ENCODE results near the gene CMPK2.

CMPK2 gene

GRCh38 chr2:6845903-6846302 is 19.8 kb downstream of the CMPK2 start:
- H3K9me3 ChIP-seq = peaks cover 6% of the 10 kb centered on the region
- TF ChIP-seq, protein P1, sequence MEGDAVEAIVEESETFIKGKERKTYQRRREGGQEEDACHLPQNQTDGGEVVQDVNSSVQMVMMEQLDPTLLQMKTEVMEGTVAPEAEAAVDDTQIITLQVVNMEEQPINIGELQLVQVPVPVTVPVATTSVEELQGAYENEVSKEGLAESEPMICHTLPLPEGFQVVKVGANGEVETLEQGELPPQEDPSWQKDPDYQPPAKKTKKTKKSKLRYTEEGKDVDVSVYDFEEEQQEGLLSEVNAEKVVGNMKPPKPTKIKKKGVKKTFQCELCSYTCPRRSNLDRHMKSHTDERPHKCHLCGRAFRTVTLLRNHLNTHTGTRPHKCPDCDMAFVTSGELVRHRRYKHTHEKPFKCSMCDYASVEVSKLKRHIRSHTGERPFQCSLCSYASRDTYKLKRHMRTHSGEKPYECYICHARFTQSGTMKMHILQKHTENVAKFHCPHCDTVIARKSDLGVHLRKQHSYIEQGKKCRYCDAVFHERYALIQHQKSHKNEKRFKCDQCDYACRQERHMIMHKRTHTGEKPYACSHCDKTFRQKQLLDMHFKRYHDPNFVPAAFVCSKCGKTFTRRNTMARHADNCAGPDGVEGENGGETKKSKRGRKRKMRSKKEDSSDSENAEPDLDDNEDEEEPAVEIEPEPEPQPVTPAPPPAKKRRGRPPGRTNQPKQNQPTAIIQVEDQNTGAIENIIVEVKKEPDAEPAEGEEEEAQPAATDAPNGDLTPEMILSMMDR (IDR thresholded peaks at IDR 0.05; ENCODE audit: low read depth, low read length) = peak; percentile 44
- no peaks in the 10 kb centered on the region for H3K36me3 ChIP-seq
- H3K4me1 ChIP-seq = no peaks in the 10 kb centered on the region; the same call in 1 of the 2 replicates
- no peak for DNase-seq
- no peak overlapping the region for H3K4me3 ChIP-seq (ENCODE audit: low read depth, low read length)
- H3K27me3 ChIP-seq = no peaks in the 10 kb centered on the region

DNA sequence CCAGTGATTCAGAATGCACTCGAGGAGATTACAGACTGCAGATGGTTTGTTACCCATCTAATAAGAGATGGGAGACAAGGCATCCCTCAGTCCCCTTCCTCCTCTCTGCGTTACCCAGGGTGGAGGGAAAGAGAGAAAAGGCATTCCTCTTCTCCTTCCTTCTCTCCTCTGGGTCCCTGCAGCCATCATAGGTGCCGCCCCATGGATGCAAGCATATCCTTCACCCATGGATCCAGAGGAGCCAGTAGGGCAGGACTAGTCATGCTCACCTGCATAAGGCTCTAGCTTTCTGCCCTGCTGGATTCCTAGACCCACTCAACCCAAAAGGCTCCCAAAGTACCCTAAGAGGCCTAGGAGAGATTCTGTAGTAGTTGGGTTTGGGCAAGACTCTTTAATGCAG is 20.4 kb downstream of the CMPK2 start:
- Histone ChIP-seq H3K27me3 (no peaks in the 10 kb centered on the region), H3K4me3 (ENCODE audit: low read depth, low read length) (no peak overlapping the region), H3K4me1 (no peaks in the 10 kb centered on the region; the same call in 1 of the 2 replicates), H3K9me3 (peaks cover 6% of the 10 kb centered on the region), H3K36me3 (no peaks in the 10 kb centered on the region)
- no peak for DNase-seq
- TF ChIP-seq, protein P1 (IDR thresholded peaks at IDR 0.05; ENCODE audit: low read depth, low read length) = no peak

DNA sequence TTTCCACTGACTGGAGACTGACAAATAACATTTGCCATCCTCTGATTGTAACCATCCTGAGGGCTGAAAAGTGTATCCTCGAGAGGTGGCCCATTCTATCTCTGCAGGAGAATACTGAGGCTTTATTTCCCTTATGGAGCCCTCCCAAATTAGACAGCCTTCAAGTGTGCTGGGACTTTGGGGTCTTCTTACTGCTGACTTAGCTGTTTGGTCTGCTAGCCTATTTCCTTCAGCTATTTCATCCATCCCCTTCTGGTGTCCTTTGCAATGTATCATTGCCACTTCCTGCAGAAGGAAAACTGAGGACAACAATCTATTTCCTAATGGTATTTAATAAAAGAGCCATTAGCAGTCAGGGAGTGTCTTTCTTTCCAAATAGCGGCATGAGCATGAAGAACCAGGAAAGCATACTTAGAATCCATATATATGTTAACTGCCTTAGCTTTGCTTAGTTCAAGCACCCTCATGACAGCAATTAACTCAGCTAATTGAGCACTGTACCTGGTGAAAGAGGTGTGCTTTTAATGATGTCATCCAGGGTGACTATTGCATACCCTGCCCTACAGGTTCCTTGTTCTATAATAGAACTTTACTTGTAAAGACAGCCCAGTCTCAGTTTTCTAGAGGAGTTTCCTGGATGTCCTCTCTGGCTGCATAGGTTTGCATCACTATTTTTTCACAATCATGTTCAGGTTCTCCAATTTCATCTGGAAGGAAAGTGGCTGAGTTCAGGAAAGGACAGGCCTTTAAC is 24.0 kb downstream of the CMPK2 start:
- Histone ChIP-seq H3K9me3 (peaks cover 6% of the 10 kb centered on the region), H3K27me3 (no peaks in the 10 kb centered on the region), H3K4me1 (no peaks in the 10 kb centered on the region), H3K36me3 (no peaks in the 10 kb centered on the region), H3K4me3 (ENCODE audit: low read depth, low read length) (no peak overlapping the region)
- DNase-seq = no peak
- TF ChIP-seq, protein P1 (IDR thresholded peaks at IDR 0.05; ENCODE audit: low read depth, low read length) = no peak

GRCh38 chr2:6838673-6839319 is 26.9 kb downstream of the CMPK2 start:
- DNase-seq = no peak
- Histone ChIP-seq H3K36me3 (no peaks in the 10 kb centered on the region), H3K4me1 (no peaks in the 10 kb centered on the region), H3K9me3 (no peaks in the 10 kb centered on the region; the same call in 1 of the 2 replicates), H3K27me3 (no peaks in the 10 kb centered on the region), H3K4me3 (ENCODE audit: low read depth, low read length) (no peak overlapping the region)
- TF ChIP-seq, protein P1 (IDR thresholded peaks at IDR 0.05; ENCODE audit: low read depth, low read length) = no peak

DNA sequence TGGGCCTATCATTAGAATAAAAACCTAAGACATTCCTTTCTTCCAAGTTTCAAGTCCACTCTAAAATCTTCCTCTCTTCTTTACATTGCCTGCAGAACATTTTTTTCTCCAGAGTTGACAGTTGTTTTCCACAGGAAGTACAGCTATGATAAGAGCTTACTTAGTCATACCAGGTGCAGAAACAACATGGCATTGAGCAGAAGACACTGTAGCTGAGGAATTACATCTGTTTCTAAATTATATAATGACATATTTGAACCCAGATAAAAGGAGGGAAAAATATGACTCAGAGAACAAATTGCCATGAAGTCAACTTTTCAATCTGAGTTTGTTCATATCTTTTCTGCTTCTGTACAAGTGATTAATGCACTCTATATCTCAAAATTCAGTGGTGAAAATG is 30.2 kb downstream of the CMPK2 start:
- DNase-seq = no peak
- TF ChIP-seq, protein P1 (IDR thresholded peaks at IDR 0.05; ENCODE audit: low read depth, low read length) = no peak
- Histone ChIP-seq H3K36me3 (no peaks in the 10 kb centered on the region), H3K4me3 (ENCODE audit: low read depth, low read length) (no peak overlapping the region), H3K9me3 (no peaks in the 10 kb centered on the region; the same call in 1 of the 2 replicates), H3K4me1 (no peaks in the 10 kb centered on the region), H3K27me3 (no peaks in the 10 kb centered on the region)

- H3K27me3 ChIP-seq = no peaks in the 10 kb centered on the region
- H3K4me1 ChIP-seq = no peaks in the 10 kb centered on the region
- no peaks in the 10 kb centered on the region for H3K9me3 ChIP-seq
- no peaks in the 10 kb centered on the region for H3K36me3 ChIP-seq
- TF ChIP-seq, protein P1 (IDR thresholded peaks at IDR 0.05; ENCODE audit: low read depth, low read length) = no peak
- DNase-seq = no peak
- H3K4me3 ChIP-seq (ENCODE audit: low read depth, low read length) = no peak overlapping the region
These were observed 31.5 kb downstream of the CMPK2 start for GRCh38 chr2:6834163-6834562.
